ENCODE results near the gene ITGB4.
A peak's percentile ranks its signal among the peaks of the same experiment; 100 is the strongest.

The ITGB4 gene

GRCh38 chr17:75681289-75681688 lies 40.0 kb upstream of the ITGB4 start:
- H3K4me3 ChIP-seq (replicated peaks in 1 of 2; ENCODE audit: low read depth in 2 of 2, low read length in 2 of 2): no peak overlapping the region
- peak; percentile 46 to 47 for DNase-seq (ENCODE audit: low read depth in 2 of 2)
- no peak for TF ChIP-seq CTCF (IDR thresholded peaks at IDR 0.05; ENCODE audit: low read depth, low read length)

DNA sequence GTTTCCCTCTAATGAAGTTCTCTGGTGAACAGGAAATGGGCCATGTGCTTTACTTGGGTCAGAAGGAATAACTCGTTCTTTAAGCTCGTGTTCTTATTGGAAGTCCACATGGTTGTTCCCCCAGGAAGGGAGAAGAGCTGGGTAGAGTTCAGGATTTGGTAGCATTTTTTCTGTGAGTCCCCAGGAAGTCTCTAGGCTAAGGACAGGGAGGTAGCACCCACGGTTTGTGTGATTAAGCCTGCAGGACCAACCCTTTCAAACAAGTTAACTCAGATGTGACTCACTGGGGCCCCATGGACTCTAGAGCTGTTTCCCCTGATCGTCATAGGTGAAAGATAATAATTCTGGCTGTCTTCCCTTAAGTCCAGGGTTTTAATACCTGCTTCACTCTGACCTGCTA lies 37.7 kb upstream of the ITGB4 start:
- peak in 1 of 2 donors; percentile 82 for DNase-seq (ENCODE audit: low read depth in 2 of 2)
- no peak for TF ChIP-seq CTCF (IDR thresholded peaks at IDR 0.05; ENCODE audit: low read depth, low read length)
- no peak overlapping the region for H3K4me3 ChIP-seq (replicated peaks in 1 of 2; ENCODE audit: low read depth in 2 of 2, low read length in 2 of 2)

GRCh38 chr17:75684249-75684648 lies 37.0 kb upstream of the ITGB4 start:
- peak in 1 of 2 donors; percentile 41 for DNase-seq (ENCODE audit: low read depth in 2 of 2)
- no peak for TF ChIP-seq CTCF (IDR thresholded peaks at IDR 0.05; ENCODE audit: low read depth, low read length)
- no peak overlapping the region for H3K4me3 ChIP-seq (replicated peaks in 1 of 2; ENCODE audit: low read depth in 2 of 2, low read length in 2 of 2)

GRCh38 chr17:75684924-75685323 lies 36.3 kb upstream of the ITGB4 start:
- DNase-seq (ENCODE audit: low read depth in 2 of 2): peak in 1 of 2 donors; percentile 48
- TF ChIP-seq CTCF (IDR thresholded peaks at IDR 0.05; ENCODE audit: low read depth, low read length): no peak
- no peak overlapping the region for H3K4me3 ChIP-seq (replicated peaks in 1 of 2; ENCODE audit: low read depth in 2 of 2, low read length in 2 of 2)

GRCh38 chr17:75685499-75685898 lies 35.8 kb upstream of the ITGB4 start:
- DNase-seq (ENCODE audit: low read depth in 2 of 2): no peak
- H3K4me3 ChIP-seq (replicated peaks in 1 of 2; ENCODE audit: low read depth in 2 of 2, low read length in 2 of 2): no peak overlapping the region
- no peak for TF ChIP-seq CTCF (IDR thresholded peaks at IDR 0.05; ENCODE audit: low read depth, low read length)

GRCh38 chr17:75688209-75688825 lies 32.9 kb upstream of the ITGB4 start:
- peak; percentile 51 to 79 for DNase-seq (ENCODE audit: low read depth in 2 of 2)
- TF ChIP-seq CTCF (IDR thresholded peaks at IDR 0.05; ENCODE audit: low read depth, low read length): no peak
- no peak overlapping the region for H3K4me3 ChIP-seq (replicated peaks in 1 of 2; ENCODE audit: low read depth in 2 of 2, low read length in 2 of 2)

GRCh38 chr17:75689441-75689873 lies 31.8 kb upstream of the ITGB4 start:
- no peak for TF ChIP-seq CTCF (IDR thresholded peaks at IDR 0.05; ENCODE audit: low read depth, low read length)
- no peak overlapping the region for H3K4me3 ChIP-seq (replicated peaks in 1 of 2; ENCODE audit: low read depth in 2 of 2, low read length in 2 of 2)
- no peak for DNase-seq (ENCODE audit: low read depth in 2 of 2)

All from cardiac fibroblast (primary cell).